Subcutaneous adipose tissue (tissue), 4 donors: ENCODE measurements around the gene CLDN9. TPM values are rescaled to one million over a fixed set of nuclear protein-coding genes. Genes with fewer than 3 reads are reported as not detected.

Experiments used
- total RNA-seq, 4 donors: library from RNA; depleted of rRNA; stranded (reverse); fragments of >200 nt; gene quantifications; one replicate each; pipeline ENCODE4 v1.1.0, GENCODE V29; 2016
- TF ChIP-seq, protein P1 (sequence below): fragments of 450-650 bp; IDR thresholded peaks from one replicate; pipeline ENCODE4 v1.5.1; 2016; ENCODE audit warnings: low read depth, mild to moderate bottlenecking, control low read depth, antibody characterized with exemption, moderate library complexity

The CLDN9 gene
- total RNA-seq, 4 donors from 2014 or later = 1.3 TPM; not detected in 3

DNA sequence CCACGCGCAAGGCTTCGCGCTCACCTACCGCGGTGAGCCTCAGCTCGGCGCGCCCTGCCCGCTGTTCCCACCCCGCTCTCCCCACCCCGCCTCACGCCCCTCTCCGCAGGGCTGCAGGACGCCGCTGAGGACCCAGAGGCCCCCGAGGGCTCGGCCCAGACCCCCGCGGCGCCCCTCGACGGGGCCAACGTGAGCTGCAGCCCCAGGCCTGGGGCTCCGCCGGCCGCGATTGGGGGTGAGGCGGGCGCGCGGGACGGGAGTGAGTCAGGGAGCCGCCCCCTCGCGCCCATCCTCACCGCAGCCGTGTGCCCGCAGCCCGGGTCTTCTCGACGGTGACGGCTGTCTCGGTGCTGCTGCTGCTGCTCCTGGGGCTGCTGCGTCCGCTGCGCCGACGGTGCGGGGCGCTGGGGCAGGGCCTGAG is 45.5 kb upstream of the CLDN9 start:
- TF ChIP-seq, protein P1, sequence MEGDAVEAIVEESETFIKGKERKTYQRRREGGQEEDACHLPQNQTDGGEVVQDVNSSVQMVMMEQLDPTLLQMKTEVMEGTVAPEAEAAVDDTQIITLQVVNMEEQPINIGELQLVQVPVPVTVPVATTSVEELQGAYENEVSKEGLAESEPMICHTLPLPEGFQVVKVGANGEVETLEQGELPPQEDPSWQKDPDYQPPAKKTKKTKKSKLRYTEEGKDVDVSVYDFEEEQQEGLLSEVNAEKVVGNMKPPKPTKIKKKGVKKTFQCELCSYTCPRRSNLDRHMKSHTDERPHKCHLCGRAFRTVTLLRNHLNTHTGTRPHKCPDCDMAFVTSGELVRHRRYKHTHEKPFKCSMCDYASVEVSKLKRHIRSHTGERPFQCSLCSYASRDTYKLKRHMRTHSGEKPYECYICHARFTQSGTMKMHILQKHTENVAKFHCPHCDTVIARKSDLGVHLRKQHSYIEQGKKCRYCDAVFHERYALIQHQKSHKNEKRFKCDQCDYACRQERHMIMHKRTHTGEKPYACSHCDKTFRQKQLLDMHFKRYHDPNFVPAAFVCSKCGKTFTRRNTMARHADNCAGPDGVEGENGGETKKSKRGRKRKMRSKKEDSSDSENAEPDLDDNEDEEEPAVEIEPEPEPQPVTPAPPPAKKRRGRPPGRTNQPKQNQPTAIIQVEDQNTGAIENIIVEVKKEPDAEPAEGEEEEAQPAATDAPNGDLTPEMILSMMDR = no peak

DNA sequence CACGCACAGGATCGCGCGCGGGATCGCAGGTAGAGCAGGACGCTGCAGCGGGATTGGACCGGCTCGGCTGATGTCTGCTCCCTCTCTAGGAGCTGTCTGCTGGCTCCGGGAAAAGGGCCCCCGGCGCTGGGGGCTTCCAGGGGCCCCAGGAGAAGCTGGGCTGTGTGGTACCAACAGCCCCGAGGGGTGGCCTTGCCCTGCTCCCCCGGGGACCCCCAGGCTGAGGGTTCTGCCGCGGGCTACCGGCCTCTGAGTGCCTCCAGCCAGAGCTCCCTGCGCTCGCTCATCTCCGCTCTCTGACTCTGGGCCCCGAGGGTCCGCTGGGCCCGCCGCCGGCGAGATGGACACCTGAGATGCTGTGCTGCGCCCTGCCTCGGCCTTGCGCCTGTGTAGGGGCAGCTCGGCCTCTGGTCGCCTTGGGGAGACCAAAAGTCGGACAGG is 45.0 kb upstream of the CLDN9 start:
- TF ChIP-seq, protein P1 = no peak

DNA sequence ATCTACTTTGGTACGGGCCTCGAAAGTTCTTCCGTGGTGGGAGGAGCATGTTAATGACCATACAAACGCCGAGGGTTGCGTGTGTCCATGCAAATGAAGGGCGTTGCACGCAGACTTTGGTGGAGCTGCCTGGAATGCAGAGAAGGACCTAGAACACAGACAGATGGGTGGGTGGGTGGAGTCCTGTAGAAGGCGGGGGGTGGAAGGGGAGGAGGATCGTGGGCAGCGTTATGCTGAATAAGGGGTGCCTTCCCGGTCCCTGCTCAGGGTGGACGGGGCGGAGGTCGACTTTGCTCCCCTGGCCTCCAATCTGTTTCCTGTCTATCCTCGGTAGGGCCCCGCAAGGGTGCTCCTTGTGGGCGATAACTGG is 44.4 kb upstream of the CLDN9 start:
- TF ChIP-seq, protein P1 = no peak

DNA sequence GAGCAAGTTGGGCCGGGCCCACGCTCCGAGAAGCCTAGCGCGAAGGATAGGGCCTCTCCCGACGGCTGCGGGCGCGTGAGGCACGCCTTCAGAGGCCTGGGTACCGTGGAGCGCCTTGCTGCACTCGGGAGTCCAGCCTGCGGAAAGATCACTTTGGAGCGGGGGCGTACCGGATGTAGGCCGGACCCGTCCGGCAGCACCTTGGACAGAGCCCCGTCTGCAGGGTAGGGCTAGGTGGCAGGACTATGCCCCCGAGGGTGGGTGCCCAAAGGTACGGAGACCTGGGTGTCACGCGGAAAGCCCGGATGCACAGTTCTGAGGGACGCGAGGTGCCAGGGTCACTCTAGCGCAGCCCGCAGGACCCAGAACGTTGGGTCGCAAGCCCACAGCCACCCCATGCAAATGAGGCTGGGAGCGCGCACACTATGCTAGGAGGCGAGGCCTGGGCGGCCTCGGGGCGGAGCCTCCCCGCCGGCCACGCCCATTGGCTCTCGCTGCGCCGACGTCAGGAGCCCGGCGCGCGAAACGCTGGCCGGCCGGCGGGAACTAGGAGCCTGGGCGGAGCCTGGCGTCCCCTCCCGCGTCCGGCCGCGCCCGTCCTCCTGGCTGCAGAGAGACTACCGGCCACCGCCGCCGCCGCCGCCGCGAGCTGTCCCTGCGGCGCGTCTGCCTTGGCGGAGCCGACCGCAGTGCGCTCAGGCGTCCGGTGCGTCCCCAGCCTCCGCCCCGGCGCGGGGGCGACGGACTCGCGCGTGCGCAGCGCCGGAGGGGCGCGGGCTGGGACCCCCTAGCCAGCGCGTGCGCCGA is 43.8 kb upstream of the CLDN9 start, which contains the start of gene PAQR4:
PAQR4 (plus strand) TSS at position 611 of the 807 bp plus-strand sequence. CDS start 327 bp downstream, outside the sequence.
- TF ChIP-seq, protein P1 = no peak

DNA sequence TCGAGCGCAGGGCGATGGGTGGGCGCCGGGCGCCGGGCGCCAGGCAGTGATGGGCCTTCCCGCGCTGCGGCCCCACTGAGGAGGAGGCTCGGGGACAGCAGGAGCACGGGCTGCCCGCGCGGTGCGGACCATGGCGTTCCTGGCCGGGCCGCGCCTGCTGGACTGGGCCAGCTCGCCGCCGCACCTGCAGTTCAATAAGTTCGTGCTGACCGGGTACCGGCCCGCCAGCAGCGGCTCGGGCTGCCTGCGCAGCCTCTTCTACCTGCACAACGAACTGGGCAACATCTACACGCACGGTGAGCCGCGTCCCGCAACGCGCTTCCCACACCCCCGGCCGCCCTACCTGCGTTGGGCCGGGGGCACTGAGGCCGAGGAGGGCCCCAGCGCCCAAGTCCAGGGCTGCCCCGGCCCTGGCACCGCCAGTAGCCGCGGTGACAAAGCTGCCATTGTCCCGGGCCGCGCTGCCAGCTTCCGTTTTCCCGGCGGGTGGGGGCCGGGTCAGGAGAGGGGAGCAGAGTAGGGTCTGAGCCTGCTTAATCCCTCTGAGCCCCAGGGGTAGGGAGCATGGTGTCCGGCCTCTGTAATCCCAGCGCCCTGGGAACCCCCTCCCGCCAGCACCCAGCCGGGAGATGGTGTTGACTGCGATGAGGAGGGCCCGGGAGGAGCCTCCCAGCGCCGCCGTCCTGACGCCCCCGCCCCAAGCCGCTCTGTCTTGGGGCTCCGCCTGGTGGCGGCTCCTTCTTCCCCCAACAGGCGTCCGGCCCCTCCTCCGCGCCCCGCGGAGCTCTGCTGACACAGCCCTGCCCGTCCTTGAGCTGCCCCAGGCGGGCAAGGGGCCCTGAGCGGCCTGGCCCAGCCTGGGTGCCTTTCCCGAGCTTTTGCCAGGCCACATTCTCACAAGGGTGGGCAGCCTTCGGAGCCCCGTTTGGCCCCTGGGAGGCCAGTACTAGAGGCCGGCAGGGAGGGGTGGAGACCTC is 42.9 kb upstream of the CLDN9 start:
- TF ChIP-seq, protein P1 = no peak

DNA sequence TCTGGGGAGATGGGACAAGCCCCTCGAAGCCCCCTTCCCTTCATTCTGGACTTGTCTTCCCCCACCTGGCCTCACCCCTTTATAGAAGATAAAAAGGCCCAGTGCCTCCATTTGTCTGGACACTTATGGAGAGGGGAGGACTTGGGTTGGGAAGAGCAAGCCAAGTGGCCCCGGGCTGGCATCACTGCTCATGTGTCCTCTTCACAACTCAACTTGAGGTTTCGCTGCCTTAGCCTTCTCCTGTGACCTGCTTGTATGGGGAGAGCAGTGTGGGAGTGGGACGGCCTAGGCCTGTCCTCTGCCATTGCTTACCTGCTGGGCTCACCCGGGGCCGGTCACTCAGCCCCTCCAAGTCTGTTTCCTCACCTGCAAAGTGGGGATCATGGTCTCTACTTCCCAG is 42.2 kb upstream of the CLDN9 start:
- TF ChIP-seq, protein P1 = no peak
